HG03095 (cell line): Measurements from ENCODE around the gene SDK1.

Experiments
- ATAC-seq: cut with Tn5 transposase; IDR thresholded peaks from one replicate; pipeline ENCODE4 v1.9.1; 2021; ENCODE audit warnings: moderate library complexity; ENCODE audit not compliant: unreplicated experiment

The SDK1 gene

DNA sequence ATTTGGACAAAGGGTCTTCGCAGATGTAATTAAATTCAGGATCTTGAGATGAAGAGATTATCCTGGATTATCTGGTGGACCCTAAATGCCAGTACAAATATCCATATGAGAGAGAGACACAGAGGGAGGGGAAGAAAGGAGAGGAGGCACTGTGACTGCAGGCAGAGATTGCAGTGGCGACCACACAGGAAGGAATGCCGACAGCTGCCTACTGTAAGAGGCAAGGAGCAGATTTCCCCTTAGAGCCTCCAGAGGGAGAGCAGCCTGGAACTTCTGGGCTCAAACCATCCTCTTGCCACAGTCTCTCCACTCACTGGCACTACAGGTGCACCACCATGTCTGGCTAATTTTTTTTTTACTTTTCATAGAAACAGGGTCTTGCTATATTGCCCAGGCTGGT, 152.3 kb downstream of the SDK1 start:
- ATAC-seq, result no peak

DNA sequence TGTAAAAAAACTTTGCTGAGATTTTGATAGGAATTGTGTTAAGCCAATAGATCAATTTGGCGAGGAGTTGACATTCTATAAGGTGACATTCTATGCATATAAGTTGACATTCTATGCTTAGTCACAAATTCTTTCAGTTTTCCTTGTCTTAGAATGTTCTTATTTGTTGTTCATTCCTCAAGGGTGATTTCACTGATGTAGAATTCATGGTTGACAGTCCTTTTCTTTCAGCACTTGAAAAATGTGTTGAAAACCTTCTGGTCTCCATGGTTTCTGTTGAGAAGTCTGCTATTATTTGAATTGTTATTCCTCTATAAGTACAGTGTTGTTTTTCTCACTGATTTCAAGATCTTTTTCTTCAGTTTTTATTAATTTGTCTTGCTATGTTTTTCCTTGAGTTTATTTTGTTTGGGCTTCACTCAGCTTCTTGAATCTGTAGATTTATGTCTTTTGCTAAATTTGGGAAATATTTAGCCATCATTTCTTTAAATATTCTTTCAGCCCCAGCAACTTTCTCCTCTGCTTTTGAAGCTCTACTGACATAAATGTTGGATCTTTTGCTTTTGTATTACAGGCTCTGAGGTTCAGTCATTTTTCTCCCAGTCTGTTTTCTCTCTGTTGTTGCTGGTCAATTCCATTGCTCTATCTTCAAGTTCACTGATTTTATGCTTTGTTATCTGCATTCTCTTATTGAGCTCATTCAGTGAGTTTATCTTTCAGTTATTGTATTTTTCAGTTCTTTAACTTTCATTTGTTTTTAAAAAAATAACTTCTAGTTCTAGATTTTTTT, 154.9 kb downstream of the SDK1 start:
- ATAC-seq, result no peak

DNA sequence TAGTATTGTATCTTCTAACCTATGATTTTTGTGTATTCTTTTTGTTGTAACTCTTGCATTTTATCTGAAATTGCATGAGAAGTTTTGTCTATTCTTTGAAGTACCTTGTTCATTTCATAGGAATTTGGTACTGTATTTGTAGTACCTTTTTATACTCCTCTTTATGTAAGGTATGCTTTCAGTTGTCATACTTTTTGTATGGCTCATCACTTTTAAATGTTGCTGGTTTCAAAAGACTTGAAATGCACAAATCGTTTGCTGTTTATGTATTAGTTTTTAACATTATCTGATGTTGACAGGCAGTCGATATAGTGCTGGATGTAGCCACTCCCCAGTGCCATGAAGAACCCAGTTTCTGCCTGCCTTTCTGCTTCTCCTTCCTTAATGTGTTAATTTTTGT, 158.1 kb downstream of the SDK1 start:
- no peak for ATAC-seq

DNA sequence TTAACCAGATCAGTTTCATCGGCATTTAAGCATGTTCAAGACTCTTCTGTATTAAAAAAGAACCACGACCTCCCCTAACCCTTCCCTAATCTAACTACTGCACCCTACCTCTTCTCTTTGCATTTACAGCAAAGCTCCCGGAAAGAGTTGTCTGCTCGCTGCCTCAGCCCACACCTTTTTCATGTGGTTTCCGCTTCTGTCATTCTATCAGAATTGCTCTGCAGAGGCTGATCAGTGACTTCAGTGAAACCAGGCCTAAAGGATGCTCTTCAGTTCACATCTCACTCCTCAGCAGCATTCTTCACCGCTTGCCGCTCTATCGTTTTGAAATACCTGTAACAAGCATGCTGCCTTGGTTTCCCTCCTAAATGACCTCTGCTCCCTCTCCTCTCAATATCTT, 160.9 kb downstream of the SDK1 start:
- no peak for ATAC-seq

DNA sequence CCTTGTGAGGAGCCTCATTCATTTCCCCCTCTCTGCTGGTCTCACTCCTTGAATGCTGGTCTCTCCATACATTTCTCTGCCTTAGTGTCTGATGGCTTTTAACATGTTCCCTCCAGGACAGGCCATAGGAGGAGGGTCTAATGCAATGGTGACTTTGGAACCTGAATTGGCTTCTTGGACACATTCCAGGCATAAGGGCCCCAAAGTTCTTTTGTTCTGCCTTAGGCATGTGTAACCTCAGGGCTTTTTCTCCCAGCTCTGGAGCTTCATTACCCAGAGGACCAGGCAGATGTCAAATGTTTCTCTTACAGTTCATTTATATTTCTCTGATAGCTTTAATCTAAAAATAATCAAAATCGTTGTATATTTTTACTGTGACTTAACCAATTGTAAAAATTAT, 162.6 kb downstream of the SDK1 start:
- no peak for ATAC-seq

DNA sequence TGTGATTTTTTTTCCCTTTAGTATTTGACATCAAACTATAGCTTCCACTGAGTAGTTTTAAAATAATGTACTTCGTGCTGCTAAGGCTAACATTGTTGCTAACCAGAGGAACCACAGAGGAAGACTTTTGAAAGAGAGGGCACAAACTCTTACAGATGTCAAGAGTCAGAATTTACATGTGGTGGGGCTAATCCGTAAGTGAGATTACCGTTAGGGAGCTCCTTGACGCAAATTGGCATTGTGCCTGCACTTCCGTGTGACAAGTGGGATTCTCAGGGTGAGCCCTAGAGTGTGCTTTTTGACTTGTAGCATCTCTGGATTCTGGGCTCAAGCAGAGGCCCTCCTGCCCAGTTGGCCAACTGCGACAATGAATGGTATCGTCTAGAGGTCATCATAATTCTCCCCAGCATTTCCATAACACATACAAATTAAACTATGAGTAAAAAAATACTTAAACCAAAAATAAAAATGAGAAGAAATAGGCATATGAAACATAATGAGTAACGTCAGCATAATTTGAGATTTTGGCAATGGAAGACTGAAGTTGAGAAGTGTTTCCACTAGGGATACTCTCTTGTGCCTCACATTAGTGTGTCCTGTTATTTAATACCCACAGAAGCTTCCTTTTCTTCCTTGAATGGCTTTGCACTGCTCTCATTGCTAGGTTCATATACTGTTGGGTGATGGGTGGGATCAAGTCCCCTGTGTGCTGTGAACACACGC, 164.0 kb downstream of the SDK1 start:
- no peak for ATAC-seq

DNA sequence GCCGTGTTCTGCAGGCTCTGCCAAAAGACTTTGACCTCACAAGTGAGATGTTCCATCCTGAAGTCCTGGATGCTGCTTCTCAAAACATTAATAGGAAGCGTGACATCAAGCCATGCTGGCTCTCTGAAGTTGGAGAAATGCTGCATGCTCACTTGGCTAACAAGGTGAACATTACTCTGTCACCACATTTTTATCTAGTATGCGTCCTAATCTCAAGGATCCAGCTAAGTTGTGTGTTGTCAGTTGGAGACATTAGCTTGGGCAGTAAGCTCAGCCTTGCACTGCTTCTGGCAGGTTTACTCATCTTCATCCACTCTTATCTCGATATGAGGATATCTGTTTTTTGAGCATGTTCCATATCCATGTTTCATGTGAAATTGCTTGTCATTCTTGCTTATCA, 165.2 kb downstream of the SDK1 start:
- no peak for ATAC-seq

DNA sequence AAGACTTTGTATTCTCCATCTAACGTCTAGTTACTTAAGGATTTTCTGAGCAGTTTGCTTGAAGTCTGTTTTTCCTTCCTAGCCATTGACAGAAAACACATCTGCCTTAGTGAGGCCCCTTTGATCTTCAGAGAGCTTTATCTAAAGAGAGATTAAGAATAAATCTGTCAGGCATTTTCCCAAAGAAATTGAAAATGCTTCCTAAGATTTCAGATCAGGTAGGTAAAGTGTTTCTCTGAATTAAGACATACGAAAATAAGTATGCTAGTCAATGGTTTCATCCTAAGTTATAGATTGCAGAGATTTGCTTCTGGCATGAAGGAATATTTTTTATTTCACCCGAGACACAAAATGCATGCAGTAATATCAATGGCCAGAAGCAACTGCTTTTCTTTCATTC, 168.6 kb downstream of the SDK1 start:
- ATAC-seq, result no peak

DNA sequence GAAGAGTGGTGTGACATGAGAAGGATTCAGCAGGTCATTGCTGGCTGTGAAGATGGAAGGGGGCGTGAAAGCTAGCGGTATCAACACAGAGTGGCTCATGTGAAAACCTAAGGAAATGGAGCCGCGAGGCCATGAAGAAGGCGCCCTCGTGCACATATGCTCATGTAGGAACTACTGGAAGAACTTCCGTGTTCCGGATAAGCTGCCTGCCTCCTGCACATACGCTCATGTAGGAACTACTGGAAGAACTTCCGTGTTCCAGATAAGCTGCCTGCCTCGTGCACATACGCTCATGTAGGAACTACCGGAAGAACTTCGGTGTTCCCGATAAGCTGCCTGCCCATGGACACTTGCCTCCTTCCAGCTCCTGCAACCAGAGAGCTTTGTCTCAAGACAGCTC, 179.1 kb downstream of the SDK1 start:
- ATAC-seq, result no peak

DNA sequence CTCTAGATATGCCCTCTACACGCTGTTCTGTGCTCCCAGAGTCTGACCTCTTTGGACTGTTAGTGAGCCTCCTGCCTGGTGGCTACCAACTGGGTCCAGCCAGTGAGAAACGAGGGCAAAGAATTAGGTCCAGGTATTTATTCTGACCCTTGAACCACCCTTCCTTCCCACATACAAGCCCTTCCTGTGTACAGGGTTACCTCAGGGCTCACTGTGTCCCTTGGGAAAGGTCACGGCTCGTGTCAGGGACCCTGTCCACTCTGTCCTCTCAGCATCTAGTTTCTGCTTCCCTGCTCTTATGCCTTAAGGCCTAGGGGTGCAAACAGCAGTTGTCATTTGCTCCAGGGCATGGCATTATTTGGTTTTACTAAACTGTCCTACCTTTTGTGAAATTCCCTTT, 180.4 kb downstream of the SDK1 start:
- no peak for ATAC-seq

DNA sequence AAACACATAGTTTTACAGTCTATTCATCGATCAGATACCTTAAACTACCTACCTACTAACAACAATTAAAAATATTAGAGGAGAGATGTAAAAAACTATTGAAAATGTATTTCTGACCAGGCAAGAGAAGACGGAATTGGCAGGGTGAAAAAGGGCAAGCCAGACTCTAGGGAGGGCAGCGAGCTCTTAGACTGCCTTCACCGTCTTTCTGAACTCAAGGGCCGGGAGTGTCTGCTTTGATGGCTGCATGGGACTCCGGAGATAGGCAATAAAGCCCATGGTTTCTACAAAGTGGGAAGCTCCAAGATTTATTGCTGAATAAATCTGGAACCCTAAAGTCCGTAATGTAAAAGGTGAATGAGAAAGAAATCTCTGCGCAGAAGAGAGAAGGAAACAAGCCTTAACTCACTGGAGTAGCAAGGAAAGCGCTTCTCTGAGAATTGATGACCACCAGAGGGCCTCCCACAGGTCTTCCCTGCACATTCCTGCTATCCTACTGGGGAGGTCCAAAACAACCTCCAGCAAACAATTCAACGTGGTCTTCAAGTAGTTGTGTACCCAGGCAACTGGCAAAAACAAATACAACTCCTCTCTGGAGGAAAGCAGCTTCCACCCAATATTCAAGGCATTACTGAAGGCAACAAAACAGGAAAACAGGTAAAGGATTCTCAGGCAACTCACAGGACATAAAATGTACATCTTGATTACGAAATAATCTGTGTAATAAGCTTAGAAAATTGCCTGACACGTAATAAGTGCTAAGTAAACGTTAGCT, 181.3 kb downstream of the SDK1 start:
- ATAC-seq, result no peak

DNA sequence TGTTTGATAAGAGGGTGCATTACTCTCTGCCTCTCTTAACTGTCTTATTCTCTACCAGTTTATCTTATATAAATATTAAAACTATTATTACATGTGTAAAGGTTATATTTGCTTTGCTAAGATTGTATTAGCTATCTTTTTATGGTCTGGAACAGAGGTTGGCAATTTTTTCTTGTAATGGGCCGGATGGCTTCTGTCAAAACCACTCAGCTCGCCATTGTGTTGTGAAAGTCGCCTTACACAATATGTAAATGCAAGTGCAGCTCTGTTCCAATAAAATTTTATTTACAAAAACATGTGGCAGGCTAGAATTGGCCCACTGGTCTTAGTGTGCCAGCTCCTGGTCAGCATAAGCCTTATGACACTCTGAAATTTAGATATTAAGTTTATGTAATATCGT, 185.8 kb downstream of the SDK1 start:
- ATAC-seq, result no peak

DNA sequence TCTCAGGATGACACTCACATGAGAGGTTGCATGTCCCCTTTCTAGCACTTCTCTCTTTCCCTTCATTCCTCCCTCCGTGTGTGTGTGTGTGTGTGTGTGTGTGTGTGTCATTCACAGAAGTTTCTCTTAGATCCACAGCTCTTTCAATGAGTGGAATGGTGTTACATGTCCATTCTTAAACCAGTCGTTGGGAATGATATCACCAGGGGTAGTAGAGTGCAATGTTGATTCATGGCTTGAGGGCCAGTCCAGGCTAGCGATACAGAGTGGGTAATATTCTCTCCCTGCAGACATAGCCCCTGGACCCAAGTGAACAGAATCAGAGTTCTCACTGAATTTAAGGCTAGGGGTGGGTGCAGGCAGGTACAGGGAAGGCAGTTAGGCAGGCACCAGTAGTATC, 187.8 kb downstream of the SDK1 start:
- no peak for ATAC-seq

DNA sequence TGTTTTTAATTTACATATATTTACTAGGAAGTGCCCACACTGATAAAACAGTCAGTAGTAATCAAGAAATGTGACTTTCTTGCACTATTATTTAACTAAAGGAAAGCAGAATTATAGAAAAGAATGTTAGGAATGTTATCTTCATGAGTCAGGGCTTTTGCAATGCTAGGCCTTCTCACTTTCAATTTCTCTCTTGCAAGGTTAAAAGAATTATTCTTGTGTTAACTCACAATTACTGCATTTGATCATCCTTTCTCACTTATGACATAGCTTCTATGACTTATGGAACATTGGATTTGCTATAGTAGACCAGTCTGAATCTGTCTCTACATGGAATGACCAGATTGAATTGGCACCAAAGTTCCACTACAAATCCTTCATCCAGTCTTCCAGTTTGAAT, 192.4 kb downstream of the SDK1 start:
- ATAC-seq, result no peak

DNA sequence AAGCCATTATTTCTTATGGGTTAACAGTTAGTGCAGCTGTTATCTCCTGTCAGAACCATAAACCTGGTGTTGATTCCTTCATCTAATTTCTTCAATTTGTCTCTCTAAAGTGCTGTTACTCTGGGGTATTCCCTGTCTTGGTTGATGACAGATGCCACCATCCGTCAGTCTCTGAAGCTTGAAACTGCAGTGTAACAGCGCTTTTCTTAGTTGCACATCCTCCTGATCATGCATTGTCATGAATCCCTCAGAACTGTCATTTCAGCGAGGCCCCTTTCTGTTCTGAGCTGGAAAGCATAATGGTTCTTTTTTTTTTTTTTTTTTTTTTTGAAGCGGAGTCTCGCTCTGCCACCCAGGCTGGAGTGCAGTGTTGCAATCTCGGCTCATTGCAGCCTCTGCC, 193.9 kb downstream of the SDK1 start:
- no peak for ATAC-seq

DNA sequence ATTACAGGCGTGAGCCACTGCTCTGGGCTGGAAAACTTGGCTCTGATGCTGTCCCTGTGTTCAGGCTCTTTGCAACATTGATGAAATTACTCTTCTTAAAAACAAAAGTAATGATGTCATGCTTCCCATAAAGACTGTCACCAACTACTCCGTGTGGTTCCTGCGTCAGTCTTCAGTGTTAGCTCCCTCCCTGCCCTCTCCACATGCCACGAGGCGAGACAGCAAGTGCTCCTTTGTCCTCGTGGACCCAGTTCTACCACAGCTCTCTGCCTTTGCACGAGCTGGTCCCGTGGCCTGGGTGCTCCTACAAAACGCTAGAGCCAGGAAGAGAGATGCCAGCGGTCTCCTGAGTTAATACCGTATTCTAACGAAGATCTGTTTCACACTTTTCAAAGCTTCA, 194.5 kb downstream of the SDK1 start:
- no peak for ATAC-seq

DNA sequence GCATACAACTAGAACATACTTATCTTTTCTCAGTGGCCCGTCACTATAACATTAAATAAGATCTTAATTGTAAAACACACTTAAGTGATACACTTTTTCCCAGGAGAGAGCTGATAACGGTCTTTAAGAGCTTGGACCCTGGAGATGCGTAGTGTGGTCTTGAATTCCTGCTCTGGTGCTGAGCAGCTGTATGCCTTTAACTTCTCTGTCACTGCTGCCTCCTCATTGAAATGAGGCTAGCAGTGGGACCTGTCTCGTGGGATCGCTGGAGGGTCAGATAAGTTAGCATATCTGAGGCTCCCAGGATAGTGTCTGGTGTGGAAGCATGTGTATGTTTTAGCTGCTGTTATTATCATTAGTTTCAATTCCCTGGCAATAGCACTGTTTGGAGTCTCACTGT, 194.9 kb downstream of the SDK1 start:
- no peak for ATAC-seq

DNA sequence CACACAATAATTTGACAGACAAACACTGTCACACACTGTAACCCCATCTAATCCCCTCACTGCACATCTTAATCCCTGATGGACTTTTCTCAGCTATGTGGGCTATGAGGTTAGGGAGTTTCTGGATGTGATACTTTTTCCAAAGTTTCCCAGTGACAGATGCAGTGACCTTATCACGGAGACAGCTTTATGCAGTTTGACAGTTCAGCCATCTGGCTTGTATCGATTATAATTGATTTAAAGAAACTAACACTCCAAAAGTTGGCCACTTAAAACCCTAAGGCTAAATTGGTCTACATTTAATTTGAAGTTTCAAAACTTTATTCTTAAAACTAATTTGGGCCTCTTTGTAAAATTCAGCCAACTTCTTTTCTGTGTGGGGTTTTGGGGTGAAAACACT, 196.7 kb downstream of the SDK1 start:
- ATAC-seq, result no peak

DNA sequence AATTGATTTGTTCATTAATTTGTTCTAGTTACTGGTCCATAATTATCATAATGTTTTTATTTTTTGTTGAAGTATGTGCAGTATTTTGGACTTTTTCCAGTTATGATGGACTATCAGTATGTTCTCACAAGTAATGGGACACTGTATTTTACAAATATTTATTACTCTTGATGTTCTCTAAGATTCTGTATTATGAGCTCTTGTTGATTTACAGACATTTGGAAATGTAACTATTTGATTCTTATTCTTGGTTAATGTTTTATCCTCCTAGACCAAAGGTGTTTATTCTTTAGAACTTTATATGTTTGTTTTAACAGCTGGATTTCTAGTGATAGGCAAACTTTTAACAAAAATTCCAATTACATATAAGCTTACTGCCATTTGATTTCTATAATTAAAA, 200.6 kb downstream of the SDK1 start:
- ATAC-seq, result no peak

DNA sequence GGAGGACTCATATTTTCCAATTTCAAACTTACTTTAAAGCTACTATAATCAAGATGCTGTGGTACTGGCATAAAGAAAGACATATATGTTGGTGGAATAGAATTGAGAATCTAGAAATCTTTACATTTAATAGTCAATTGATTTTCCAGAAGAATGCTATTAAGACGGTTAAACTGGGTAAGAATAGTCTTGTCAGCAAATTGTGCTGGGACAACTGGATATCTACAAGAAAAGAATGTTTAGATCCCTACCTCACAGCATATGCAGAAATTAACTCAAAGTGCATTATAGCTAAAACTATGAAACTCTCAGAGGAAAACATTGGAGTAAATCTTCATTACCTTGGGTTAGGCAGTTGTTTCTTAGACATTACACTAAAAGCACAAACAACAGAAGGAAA, 203.3 kb downstream of the SDK1 start:
- ATAC-seq, result no peak

DNA sequence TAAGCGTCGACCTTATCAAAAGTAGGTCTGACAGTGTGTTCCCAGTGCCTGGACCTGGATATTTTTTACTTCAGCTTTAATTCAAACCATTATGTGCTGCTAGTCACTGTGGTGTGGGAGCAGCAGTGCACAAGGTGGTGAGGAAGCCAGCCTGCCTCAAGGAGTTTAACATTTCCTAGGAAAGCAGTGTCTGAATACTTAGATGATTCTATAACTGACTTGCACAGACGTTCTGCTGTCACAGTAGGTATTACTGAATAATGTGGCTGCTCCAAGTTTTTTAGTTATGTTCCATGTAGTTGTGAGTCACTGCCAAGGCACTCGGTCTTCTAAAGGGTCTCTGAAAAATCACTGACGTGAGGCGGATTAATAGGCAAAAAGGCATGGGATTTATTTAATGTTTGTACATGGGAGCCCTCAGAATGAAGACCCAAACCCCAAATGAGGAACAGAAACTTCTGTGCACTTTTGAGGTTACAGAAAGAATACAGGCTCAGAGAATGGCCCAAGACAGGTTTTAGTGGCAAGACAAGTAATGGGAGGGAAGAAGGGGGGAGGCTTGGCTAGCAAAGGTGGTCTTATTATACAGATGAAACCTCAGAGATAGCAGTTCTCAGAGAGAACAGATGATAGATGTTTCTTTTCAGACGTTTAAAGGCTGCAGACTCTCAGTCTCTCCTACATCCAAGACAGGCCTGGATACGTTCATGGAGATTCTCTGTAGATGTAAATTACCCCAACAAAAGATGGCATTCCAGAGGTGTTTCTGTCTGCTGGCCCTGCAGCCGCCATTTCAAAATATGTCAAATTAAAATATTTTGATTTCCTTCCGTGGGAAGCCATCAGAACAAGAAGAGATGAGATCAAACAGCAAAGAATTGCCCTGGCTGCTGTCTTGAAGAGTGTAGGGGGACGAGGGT, 209.3 kb downstream of the SDK1 start:
- no peak for ATAC-seq
